Panc1 (cell line): Measurements from ENCODE around the gene RAP1GAP2. TPM values are rescaled to one million over a fixed set of nuclear protein-coding genes. Genes with fewer than 3 reads are reported as not detected.

Source experiments
- ATAC-seq: fragments of 200-7000 bp; cut with Tn5 transposase; 2 replicates; pipeline ENCODE4 v1.9.1; 2020; ENCODE audit warnings: mild to moderate bottlenecking, moderate library complexity
- BruUV-seq: library from RNA; stranded (reverse); fragments of 400-500 nt; replicated peaks from 2 replicates; lab custom pipeline; 2021; lab: Mats Ljungman, UMichigan
- CTCF ChIA-PET: fragments of 300-600 bp; sonication (Branson Sonifier 250); formaldehyde crosslinking; loops from one replicate; lab custom pipeline; 2022; ENCODE audit warnings: antibody characterized with exemption; lab: Charles Lee
- POLR2A ChIA-PET: fragments of 300-600 bp; sonication (Branson Sonifier 250); formaldehyde crosslinking; loops from one replicate; lab custom pipeline; 2022; ENCODE audit warnings: antibody characterized with exemption; lab: Charles Lee
- DNase-seq: peaks from one replicate; pipeline ENCODE4 v3.0.0-alpha.2; 2010; ENCODE audit warnings: low read depth, low spot score
- H3K27ac ChIP-seq: 2 replicates; pipeline ENCODE4 v1.5.1; 2011; ENCODE audit warnings: mild to moderate bottlenecking, low read length, inconsistent platforms
- H3K27me3 ChIP-seq: fragments of 200-500 bp; sonication (Bioruptor generic); 2 replicates; pipeline ENCODE4 v1.6.0; 2014; ENCODE audit warnings: low read length, inconsistent platforms; ENCODE audit not compliant: control insufficient read depth, insufficient read depth
- H3K36me3 ChIP-seq: fragments of 200-500 bp; sonication (Bioruptor generic); 2 replicates; pipeline ENCODE4 v1.5.1; 2014; ENCODE audit warnings: inconsistent platforms, mild to moderate bottlenecking, low read length, moderate library complexity; ENCODE audit not compliant: control insufficient read depth, insufficient read depth
- H3K4me1 ChIP-seq: 2 replicates; pipeline ENCODE4 v1.5.1; 2011; ENCODE audit warnings: inconsistent platforms, mild to moderate bottlenecking, low read length, moderate library complexity; ENCODE audit not compliant: control insufficient read depth, insufficient read depth
- H3K4me3 ChIP-seq, 2 experiments: 2 replicates each; pipeline ENCODE4 v1.5.1; 2011 to 2012; ENCODE audit warnings: low read depth in 2 of 2, low read length in 2 of 2, mild to moderate bottlenecking in 2 of 2, inconsistent platforms in 1 of 2, moderate library complexity in 1 of 2
- H3K9me3 ChIP-seq: fragments of 200-500 bp; sonication (Bioruptor generic); 2 replicates; pipeline ENCODE4 v1.5.1; 2014; ENCODE audit warnings: low read depth, mild to moderate bottlenecking, inconsistent platforms, low read length, moderate library complexity; ENCODE audit not compliant: control insufficient read depth, insufficient read depth
- POLR2AphosphoS5 ChIP-seq: IDR thresholded peaks from 2 replicates; pipeline ENCODE4 v1.6.1; 2012; ENCODE audit warnings: mild to moderate bottlenecking, low read depth, low read length, moderate library complexity
- REST ChIP-seq, 2 experiments: IDR thresholded peaks; 2 replicates each; pipeline ENCODE4 v1.6.1; 2011 to 2012; ENCODE audit warnings: low read depth in 2 of 2, control low read depth in 1 of 2, low read length in 1 of 2, mild to moderate bottlenecking in 1 of 2, moderate library complexity in 1 of 2; ENCODE audit not compliant: insufficient read depth in 1 of 2
- SIN3A ChIP-seq: IDR thresholded peaks from 2 replicates; pipeline ENCODE4 v1.6.1; 2012; ENCODE audit warnings: low read depth, mild to moderate bottlenecking, low read length, moderate library complexity, borderline replicate concordance; ENCODE audit not compliant: insufficient read depth
- TCF7L2 ChIP-seq: IDR thresholded peaks from 2 replicates; pipeline ENCODE4 v1.6.1; 2011; ENCODE audit warnings: mild to moderate bottlenecking, low read depth, low read length, inconsistent platforms
- in situ Hi-C: cut with HindIII; loops from 2 replicates; pipeline ENCODE4 v1.10.0; 2016; ENCODE audit warnings: low sequenced_read_pairs, low pct_unique_long_range_greater_than_20kb
- intact Hi-C: fragments of 100-400 bp; cut with micrococcal nuclease; formaldehyde crosslinking; loops from one replicate; pipeline ENCODE4 v1.10.0; 2022; ENCODE audit not compliant: unreplicated experiment
- total RNA-seq: library from RNA; stranded (reverse); gene quantifications from one replicate; pipeline ENCODE4 v1.2.1, GENCODE V29; 2021; ENCODE audit not compliant: unreplicated experiment
- TF ChIP-seq, protein P1 (sequence below): fragments of 450-650 bp; IDR thresholded peaks from 2 replicates; pipeline ENCODE4 v1.5.1; 2017; ENCODE audit warnings: mild to moderate bottlenecking

RAP1GAP2 gene
- total RNA-seq, 1 experiment from 2014 or later = 10.0 TPM

DNA sequence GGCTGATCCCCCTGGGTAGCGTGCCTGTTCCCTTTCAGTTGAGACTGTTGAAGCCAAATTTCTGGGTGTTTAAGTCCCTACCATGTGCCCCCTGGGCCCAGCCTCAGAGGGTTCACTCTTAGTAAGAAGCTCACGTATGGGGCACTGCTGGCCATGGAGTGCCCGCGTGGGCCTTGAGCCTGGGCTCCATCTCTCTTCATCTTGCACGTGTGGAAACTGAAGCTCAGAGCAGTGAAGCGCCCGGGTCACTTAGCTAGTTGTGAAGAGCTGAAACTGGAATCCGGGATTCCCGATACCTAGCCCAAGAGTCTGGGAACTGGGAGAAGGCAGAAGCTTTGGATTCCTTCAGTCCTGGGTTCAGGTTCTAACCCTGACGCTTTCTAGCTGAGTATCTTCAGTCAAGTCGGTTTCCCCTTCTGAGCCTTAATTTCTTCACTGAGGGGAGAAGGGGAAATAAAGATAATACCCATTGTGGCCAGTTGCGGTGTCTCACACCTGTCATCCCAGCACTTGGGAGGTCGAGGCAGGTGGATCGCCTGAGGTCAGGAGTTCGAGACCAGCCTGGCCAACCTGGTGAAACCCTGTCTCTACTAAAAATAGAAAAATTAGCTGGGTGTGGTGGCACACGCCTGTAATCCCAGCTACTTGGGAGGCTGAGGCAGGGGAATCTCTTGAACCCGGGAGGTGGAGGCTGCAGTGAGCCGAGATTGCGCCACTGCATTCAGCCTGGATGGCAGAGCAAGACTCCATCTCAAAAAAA, 163.3 kb downstream of the RAP1GAP2 start:
- TF ChIP-seq POLR2AphosphoS5 (no peak), SIN3A (no peak), TCF7L2 (no peak), REST (IDR thresholded peaks at IDR 0.05; ENCODE audit: insufficient read depth in 1 of 2, low read depth in 2 of 2, low read length in 1 of 2) (no peak)
- TF ChIP-seq, protein P1, sequence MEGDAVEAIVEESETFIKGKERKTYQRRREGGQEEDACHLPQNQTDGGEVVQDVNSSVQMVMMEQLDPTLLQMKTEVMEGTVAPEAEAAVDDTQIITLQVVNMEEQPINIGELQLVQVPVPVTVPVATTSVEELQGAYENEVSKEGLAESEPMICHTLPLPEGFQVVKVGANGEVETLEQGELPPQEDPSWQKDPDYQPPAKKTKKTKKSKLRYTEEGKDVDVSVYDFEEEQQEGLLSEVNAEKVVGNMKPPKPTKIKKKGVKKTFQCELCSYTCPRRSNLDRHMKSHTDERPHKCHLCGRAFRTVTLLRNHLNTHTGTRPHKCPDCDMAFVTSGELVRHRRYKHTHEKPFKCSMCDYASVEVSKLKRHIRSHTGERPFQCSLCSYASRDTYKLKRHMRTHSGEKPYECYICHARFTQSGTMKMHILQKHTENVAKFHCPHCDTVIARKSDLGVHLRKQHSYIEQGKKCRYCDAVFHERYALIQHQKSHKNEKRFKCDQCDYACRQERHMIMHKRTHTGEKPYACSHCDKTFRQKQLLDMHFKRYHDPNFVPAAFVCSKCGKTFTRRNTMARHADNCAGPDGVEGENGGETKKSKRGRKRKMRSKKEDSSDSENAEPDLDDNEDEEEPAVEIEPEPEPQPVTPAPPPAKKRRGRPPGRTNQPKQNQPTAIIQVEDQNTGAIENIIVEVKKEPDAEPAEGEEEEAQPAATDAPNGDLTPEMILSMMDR = no peak
- Histone ChIP-seq H3K4me3 (no peak overlapping the region), H3K36me3 (no peaks in the 10 kb centered on the region), H3K9me3 (no peaks in the 10 kb centered on the region), H3K27me3 (no peaks in the 10 kb centered on the region), H3K27ac (peak overlapping the region; percentile 78), H3K4me1 (peaks cover 25% of the 10 kb centered on the region)
- intact Hi-C loops (no loop called here), in situ Hi-C loops (no loop called here)
- DNase-seq (no peak), ATAC-seq (no peak)
- POLR2A ChIA-PET = interaction anchor here (0.5 kb wide), 1 partner anchor 21 kb away, joined by 3 read pairs; no protein-coding TSS in a partner anchor
- BruUV-seq = no TSS peak
- CTCF ChIA-PET = no interaction called here

- no peak for DNase-seq
- Histone ChIP-seq H3K27ac (no peak overlapping the region), H3K4me3 (no peak overlapping the region), H3K27me3 (no peaks in the 10 kb centered on the region), H3K36me3 (no peaks in the 10 kb centered on the region), H3K4me1 (peaks cover 30% of the 10 kb centered on the region), H3K9me3 (no peaks in the 10 kb centered on the region)
- in situ Hi-C loops (no loop called here), intact Hi-C loops (no loop called here)
- BruUV-seq = no TSS peak
- ATAC-seq = no peak
- no peak for TF ChIP-seq POLR2AphosphoS5
- no peak for TF ChIP-seq REST (IDR thresholded peaks at IDR 0.05; ENCODE audit: insufficient read depth in 1 of 2, low read depth in 2 of 2, low read length in 1 of 2)
- TF ChIP-seq, protein P1 = no peak
- no peak for TF ChIP-seq SIN3A
- TF ChIP-seq TCF7L2 = no peak
- ChIA-PET POLR2A (no interaction called here), CTCF (no interaction called here)
Measured at GRCh38 chr17:2961446-2961845, 165.2 kb downstream of the RAP1GAP2 start.
